HepG2 (cell line): ENCODE measurements around the gene GPR137. TPM values are rescaled to one million over a fixed set of nuclear protein-coding genes. Genes with fewer than 3 reads are reported as not detected.

ENCODE experiments used
- ARNT2 ChIP-seq: sonication (generic); formaldehyde crosslinking; IDR thresholded peaks from 2 replicates; pipeline ENCODE4 v1.8.0; 2022; ENCODE audit warnings: mild to moderate bottlenecking, low read depth, missing genetic modification reagents, moderate library complexity
- CC2D1A ChIP-seq: sonication (generic); formaldehyde crosslinking; IDR thresholded peaks from 2 replicates; pipeline ENCODE4 v1.8.1; 2023; ENCODE audit warnings: mild to moderate bottlenecking, missing genetic modification reagents
- DNMT1 ChIP-seq: sonication (generic); formaldehyde crosslinking; IDR thresholded peaks from 2 replicates; pipeline ENCODE4 v1.5.1; 2020; ENCODE audit warnings: mild to moderate bottlenecking, missing genetic modification reagents
- HMG20B ChIP-seq: conservative IDR thresholded peaks from 2 replicates; pipeline ENCODE4 v1.6.1; 2016; ENCODE audit warnings: missing genetic modification reagents, missing compliant biosample characterization
- KMT2B ChIP-seq: IDR thresholded peaks from 2 replicates; pipeline ENCODE4 v1.6.1; 2016; ENCODE audit warnings: missing genetic modification reagents, missing compliant biosample characterization
- MXI1 ChIP-seq: IDR thresholded peaks from 3 replicates; pipeline ENCODE4 v1.6.1; 2012; ENCODE audit warnings: low read depth, low read length, inconsistent platforms, borderline replicate concordance
- NFYB ChIP-seq: sonication (generic); formaldehyde crosslinking; IDR thresholded peaks from 2 replicates; pipeline ENCODE4 v1.4.0; 2020; ENCODE audit warnings: missing genetic modification reagents
- RXRB ChIP-seq: IDR thresholded peaks from 2 replicates; pipeline ENCODE4 v1.6.1; 2016; ENCODE audit warnings: borderline replicate concordance, missing genetic modification reagents, missing compliant biosample characterization
- SATB2 ChIP-seq: sonication (generic); formaldehyde crosslinking; IDR thresholded peaks from 2 replicates; pipeline ENCODE4 v1.5.0; 2020; ENCODE audit warnings: missing genetic modification reagents
- SIX1 ChIP-seq: sonication (generic); formaldehyde crosslinking; IDR thresholded peaks from 2 replicates; pipeline ENCODE4 v1.4.0; 2020; ENCODE audit warnings: missing genetic modification reagents, borderline replicate concordance
- SRF ChIP-seq: IDR thresholded peaks from 2 replicates; pipeline ENCODE4 v1.6.1; 2011; ENCODE audit warnings: mild to moderate bottlenecking, low read depth, low read length, moderate library complexity
- UBTF ChIP-seq: sonication (generic); formaldehyde crosslinking; IDR thresholded peaks from 2 replicates; pipeline ENCODE4 v1.4.0; 2020; ENCODE audit warnings: mild to moderate bottlenecking, missing genetic modification reagents
- ZBTB20 ChIP-seq: sonication (generic); formaldehyde crosslinking; IDR thresholded peaks from 2 replicates; pipeline ENCODE4 v1.8.1; 2023; ENCODE audit warnings: missing genetic modification reagents, low read depth, mild to moderate bottlenecking, borderline replicate concordance
- ZFYVE20 ChIP-seq: sonication (generic); formaldehyde crosslinking; IDR thresholded peaks from 2 replicates; pipeline ENCODE4 v1.8.0; 2023; ENCODE audit warnings: low read depth, mild to moderate bottlenecking, moderate library complexity, missing genetic modification reagents, borderline replicate concordance
- ZNF136 ChIP-seq: sonication (generic); formaldehyde crosslinking; IDR thresholded peaks from 2 replicates; pipeline ENCODE4 v1.8.1; 2022; ENCODE audit warnings: low read depth, mild to moderate bottlenecking, moderate library complexity, missing genetic modification reagents
- ZNF577 ChIP-seq: sonication (generic); formaldehyde crosslinking; IDR thresholded peaks from 2 replicates; pipeline ENCODE4 v1.4.0; 2020; ENCODE audit warnings: mild to moderate bottlenecking, low read depth, missing genetic modification reagents, borderline replicate concordance
- ZNF724P ChIP-seq: sonication (generic); formaldehyde crosslinking; IDR thresholded peaks from 2 replicates; pipeline ENCODE4 v1.8.0; 2022; ENCODE audit warnings: missing genetic modification reagents, borderline replicate concordance
- polyA plus RNA-seq, 8 experiments: library from polyadenylated mRNA; depleted of rRNA in 3 of 8; stranded (reverse) in 7 of 8; unstranded in 1 of 8; fragments of >200 nt; fragmentation: Illumina TruSeq in 4 of 8; extraction: Trizol in 4 of 8; gene quantifications; 2 replicates each; pipeline versions ENCODE4 v1.2.1 to v1.2.3, GENCODE V29; 2011 to 2016; ENCODE audit warnings: low read depth in 4 of 8, missing spikeins in 1 of 8, mixed read lengths in 1 of 8; ENCODE audit not compliant: insufficient read depth in 1 of 8
- total RNA-seq, 5 experiments: library from RNA; depleted of rRNA; stranded (reverse); fragments of >200 nt; fragmentation: Illumina TruSeq; extraction: Trizol; gene quantifications; 2 replicates each; pipeline ENCODE4 v1.2.3, GENCODE V29; 2016; ENCODE audit warnings: low read depth in 1 of 5
- TF ChIP-seq, protein P1 (sequence below): sonication (generic); formaldehyde crosslinking; IDR thresholded peaks from 2 replicates; pipeline ENCODE4 v1.4.0; 2020; ENCODE audit warnings: missing genetic modification reagents, mild to moderate bottlenecking, borderline replicate concordance
- TF ChIP-seq, protein P2 (sequence below): sonication (generic); formaldehyde crosslinking; IDR thresholded peaks from 2 replicates; pipeline ENCODE4 v1.4.0; 2020; ENCODE audit warnings: missing genetic modification reagents
- TF ChIP-seq, protein P3 (sequence below): sonication (generic); formaldehyde crosslinking; IDR thresholded peaks from 2 replicates; pipeline ENCODE4 v1.4.0; 2020; ENCODE audit warnings: missing genetic modification reagents

Gene GPR137
- total and polyA plus RNA-seq, 2 of the 13 experiments (the other 11 are each of a cell fraction or from before 2014, with no cell fraction given), result 8.5 to 13.2 TPM

- TF ChIP-seq, protein P1, sequence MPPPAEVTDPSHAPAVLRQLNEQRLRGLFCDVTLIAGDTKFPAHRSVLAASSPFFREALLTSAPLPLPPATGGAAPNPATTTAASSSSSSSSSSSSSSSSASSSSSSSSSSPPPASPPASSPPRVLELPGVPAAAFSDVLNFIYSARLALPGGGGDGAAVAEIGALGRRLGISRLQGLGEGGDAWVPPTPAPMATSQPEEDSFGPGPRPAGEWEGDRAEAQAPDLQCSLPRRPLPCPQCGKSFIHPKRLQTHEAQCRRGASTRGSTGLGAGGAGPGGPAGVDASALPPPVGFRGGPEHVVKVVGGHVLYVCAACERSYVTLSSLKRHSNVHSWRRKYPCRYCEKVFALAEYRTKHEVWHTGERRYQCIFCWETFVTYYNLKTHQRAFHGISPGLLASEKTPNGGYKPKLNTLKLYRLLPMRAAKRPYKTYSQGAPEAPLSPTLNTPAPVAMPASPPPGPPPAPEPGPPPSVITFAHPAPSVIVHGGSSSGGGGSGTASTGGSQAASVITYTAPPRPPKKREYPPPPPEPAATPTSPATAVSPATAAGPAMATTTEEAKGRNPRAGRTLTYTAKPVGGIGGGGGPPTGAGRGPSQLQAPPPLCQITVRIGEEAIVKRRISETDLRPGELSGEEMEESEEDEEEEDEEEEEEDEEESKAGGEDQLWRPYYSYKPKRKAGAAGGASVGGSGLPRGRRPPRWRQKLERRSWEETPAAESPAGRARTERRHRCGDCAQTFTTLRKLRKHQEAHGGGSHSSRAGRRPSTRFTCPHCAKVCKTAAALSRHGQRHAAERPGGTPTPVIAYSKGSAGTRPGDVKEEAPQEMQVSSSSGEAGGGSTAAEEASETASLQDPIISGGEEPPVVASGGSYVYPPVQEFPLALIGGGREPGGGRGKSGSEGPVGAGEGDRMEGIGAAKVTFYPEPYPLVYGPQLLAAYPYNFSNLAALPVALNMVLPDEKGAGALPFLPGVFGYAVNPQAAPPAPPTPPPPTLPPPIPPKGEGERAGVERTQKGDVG (CRISPR knock-in tag), result no peak; the same call in 1 of the 2 replicates
- 0 out of 2 replicates have a peak, but pooled peaks have one; percentile 77 for TF ChIP-seq SATB2 (CRISPR knock-in tag)
- TF ChIP-seq UBTF, result no peak; the same call in 1 of the 2 replicates
- TF ChIP-seq RXRB (CRISPR knock-in tag), result no peak; the same call in none of the 2 replicates
- no peak for TF ChIP-seq ZFYVE20 (CRISPR knock-in tag)
- no peak for TF ChIP-seq ZNF577 (CRISPR knock-in tag)
- no peak for TF ChIP-seq CC2D1A
- no peak for TF ChIP-seq DNMT1 (CRISPR knock-in tag)
- TF ChIP-seq SIX1 (CRISPR knock-in tag), result no peak
- TF ChIP-seq MXI1, result no peak; the same call in 1 of the 3 replicates
- TF ChIP-seq KMT2B (CRISPR knock-in tag), result peak; percentile 37; the same call in 1 of the 2 replicates
- no peak for TF ChIP-seq ZNF724P (CRISPR knock-in tag)
- TF ChIP-seq NFYB (CRISPR knock-in tag), result no peak
- no peak for TF ChIP-seq SRF
- no peak for TF ChIP-seq ZBTB20 (CRISPR knock-in tag)
- TF ChIP-seq, protein P2, sequence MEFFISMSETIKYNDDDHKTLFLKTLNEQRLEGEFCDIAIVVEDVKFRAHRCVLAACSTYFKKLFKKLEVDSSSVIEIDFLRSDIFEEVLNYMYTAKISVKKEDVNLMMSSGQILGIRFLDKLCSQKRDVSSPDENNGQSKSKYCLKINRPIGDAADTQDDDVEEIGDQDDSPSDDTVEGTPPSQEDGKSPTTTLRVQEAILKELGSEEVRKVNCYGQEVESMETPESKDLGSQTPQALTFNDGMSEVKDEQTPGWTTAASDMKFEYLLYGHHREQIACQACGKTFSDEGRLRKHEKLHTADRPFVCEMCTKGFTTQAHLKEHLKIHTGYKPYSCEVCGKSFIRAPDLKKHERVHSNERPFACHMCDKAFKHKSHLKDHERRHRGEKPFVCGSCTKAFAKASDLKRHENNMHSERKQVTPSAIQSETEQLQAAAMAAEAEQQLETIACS (CRISPR knock-in tag), result peak; percentile 49; the same call in 1 of the 2 replicates
- TF ChIP-seq, protein P3, sequence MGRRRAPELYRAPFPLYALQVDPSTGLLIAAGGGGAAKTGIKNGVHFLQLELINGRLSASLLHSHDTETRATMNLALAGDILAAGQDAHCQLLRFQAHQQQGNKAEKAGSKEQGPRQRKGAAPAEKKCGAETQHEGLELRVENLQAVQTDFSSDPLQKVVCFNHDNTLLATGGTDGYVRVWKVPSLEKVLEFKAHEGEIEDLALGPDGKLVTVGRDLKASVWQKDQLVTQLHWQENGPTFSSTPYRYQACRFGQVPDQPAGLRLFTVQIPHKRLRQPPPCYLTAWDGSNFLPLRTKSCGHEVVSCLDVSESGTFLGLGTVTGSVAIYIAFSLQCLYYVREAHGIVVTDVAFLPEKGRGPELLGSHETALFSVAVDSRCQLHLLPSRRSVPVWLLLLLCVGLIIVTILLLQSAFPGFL, result 0 out of 2 replicates have a peak, but pooled peaks have one; percentile 59
- no peak for TF ChIP-seq HMG20B (CRISPR knock-in tag)
- no peak for TF ChIP-seq ZNF136 (CRISPR knock-in tag)
- no peak for TF ChIP-seq ARNT2 (CRISPR knock-in tag)
These were observed 18.8 kb downstream of the GPR137 start (continued) for GRCh38 chr11:64304316-64305072.
